Activated CD8-positive, alpha-beta T cell treated with anti-CD3 and anti-CD28 coated beads, Interleukin-2, amount 10 ng/mL, durations not matched to agents 7 days and 5 days (primary cell): ENCODE data around the gene TNFRSF1A. TPM values are rescaled to one million over a fixed set of nuclear protein-coding genes. Genes with fewer than 3 reads are reported as not detected.

ENCODE experiments used
- ATAC-seq: fragments of 150-1000 bp; cut with Tn5 transposase; one replicate; pipeline ENCODE4 v1.10.0; 2021; ENCODE audit warnings: moderate library complexity
- CTCF ChIA-PET: fragments of 350-600 bp; sonication (Branson Sonifier 250); formaldehyde crosslinking; loops from one replicate; lab custom pipeline; 2021; ENCODE audit warnings: antibody characterized with exemption; lab: Charles Lee
- POLR2A ChIA-PET: fragments of 350-600 bp; sonication (Branson Sonifier 250); formaldehyde crosslinking; loops from one replicate; lab custom pipeline; 2021; ENCODE audit warnings: antibody characterized with exemption; lab: Charles Lee
- DNase-seq: peaks from one replicate; pipeline ENCODE4 v3.0.0-alpha.2; 2020
- H3K27ac Mint-ChIP-seq: one replicate; pipeline ENCODE4 v1.8.0; 2021; ENCODE audit warnings: mild to moderate bottlenecking, mixed read lengths
- H3K27me3 Mint-ChIP-seq: one replicate; pipeline ENCODE4 v1.8.0; 2021; ENCODE audit warnings: low read depth, mixed read lengths
- H3K36me3 Mint-ChIP-seq: one replicate; pipeline ENCODE4 v1.8.0; 2021; ENCODE audit warnings: low read depth, mixed read lengths
- H3K4me1 Mint-ChIP-seq: one replicate; pipeline ENCODE4 v1.8.0; 2021; ENCODE audit warnings: low read depth, mixed read lengths
- H3K4me3 Mint-ChIP-seq: one replicate; pipeline ENCODE4 v1.8.0; 2021; ENCODE audit warnings: mild to moderate bottlenecking, mixed read lengths
- H3K9me3 Mint-ChIP-seq: one replicate; pipeline ENCODE4 v1.8.0; 2022; ENCODE audit warnings: mixed read lengths; ENCODE audit not compliant: insufficient read depth
- total RNA-seq, 2 experiments: library from RNA; stranded (reverse); gene quantifications; one replicate each; pipeline ENCODE4 v1.2.3, GENCODE V29; 2021

Gene TNFRSF1A
- total RNA-seq, 2 experiments from 2014 or later: 58.8 to 63.4 TPM

- DNase-seq: no peak
- Mint-ChIP-seq H3K27me3 (peaks cover 19% of the 10 kb centered on the region), H3K4me3 (peak overlapping the region; percentile 25), H3K9me3 (no peaks in the 10 kb centered on the region), H3K4me1 (peaks cover 9% of the 10 kb centered on the region), H3K27ac (no peak overlapping the region), H3K36me3 (no peaks in the 10 kb centered on the region)
- POLR2A ChIA-PET: no interaction called here
- CTCF ChIA-PET: interaction anchor here (0.6 to 4.0 kb wide), 41 partner anchors 8 to 1630 kb away, joined by 3 to 64 read pairs (median 4); partner anchors contain the start of genes AKAP3, CD9 and NDUFA9
- no peak for ATAC-seq
These were observed 62.6 kb downstream of the TNFRSF1A start for GRCh38 chr12:6279256-6279628.

Other genes with a start within 250 kb of the TNFRSF1A start
- gene VWF, start 217.4 kb downstream of the TNFRSF1A start, total RNA-seq: not detected
- gene CD9, start 141.7 kb downstream of the TNFRSF1A start, total RNA-seq: 10 to 100 TPM; 11.6 to 11.9 TPM
- gene PLEKHG6, start 31.4 kb downstream of the TNFRSF1A start, total RNA-seq: under 1 TPM in 1 of 2 experiments, not detected in 1; 0.47 TPM
- 1 to 10 TPM in 1 of 2 experiments, under 1 TPM in 1; 0.47 to 1.5 TPM for gene SCNN1A, start 33.5 kb upstream of the TNFRSF1A start, total RNA-seq
- under 1 TPM in 1 of 2 experiments, not detected in 1; 0.34 TPM for gene LTBR, start 42.1 kb upstream of the TNFRSF1A start, total RNA-seq
- gene CD27, start 102.9 kb upstream of the TNFRSF1A start, total RNA-seq: 100 to 1,000 TPM; 112 to 131 TPM
- 10 to 100 TPM; 31.2 to 32.5 TPM for gene TAPBPL, start 110.0 kb upstream of the TNFRSF1A start, total RNA-seq
- gene VAMP1, start 128.6 kb upstream of the TNFRSF1A start, total RNA-seq: 10 to 100 TPM; 46.6 to 48.9 TPM
- gene MRPL51, start 151.2 kb upstream of the TNFRSF1A start, total RNA-seq: 100 to 1,000 TPM; 217 to 228 TPM
- gene NCAPD2, start 152.0 kb upstream of the TNFRSF1A start, total RNA-seq: 100 to 1,000 TPM; 195 to 201 TPM
- gene GAPDH, start 192.4 kb upstream of the TNFRSF1A start, total RNA-seq: 1,000 to 10,000 TPM; 6,175 to 6,471 TPM
- gene IFFO1, start 214.0 kb upstream of the TNFRSF1A start, total RNA-seq: 10 to 100 TPM; 24.9 to 25.5 TPM
- 10 to 100 TPM; 84.2 to 87.6 TPM for gene NOP2, start 226.2 kb upstream of the TNFRSF1A start, total RNA-seq